HEK293 (cell line): ENCODE results near the gene KIAA1328.

Experiments
- CTCF ChIP-seq: fragments of 450-650 bp; formaldehyde crosslinking; IDR thresholded peaks from 2 replicates; pipeline ENCODE4 v1.5.1; 2016; ENCODE audit warnings: missing biosample characterization, missing genetic modification characterization
- REST ChIP-seq: fragments of 450-650 bp; formaldehyde crosslinking; IDR thresholded peaks from 2 replicates; pipeline ENCODE4 v1.5.1; 2016; ENCODE audit warnings: missing biosample characterization, missing genetic modification characterization
- SALL2 ChIP-seq: fragments of 450-650 bp; formaldehyde crosslinking; IDR thresholded peaks from 2 replicates; pipeline ENCODE4 v1.5.0; 2017; ENCODE audit warnings: missing biosample characterization, mild to moderate bottlenecking, missing genetic modification characterization, borderline replicate concordance
- WT1 ChIP-seq: fragments of 450-650 bp; formaldehyde crosslinking; IDR thresholded peaks from 2 replicates; pipeline ENCODE4 v1.5.1; 2016; ENCODE audit warnings: missing biosample characterization, missing genetic modification characterization
- ZBTB7A ChIP-seq: fragments of 450-650 bp; formaldehyde crosslinking; IDR thresholded peaks from 2 replicates; pipeline ENCODE4 v1.5.1; 2016; ENCODE audit warnings: low read depth, missing biosample characterization, missing genetic modification characterization
- ZNF138 ChIP-seq: fragments of 450-650 bp; formaldehyde crosslinking; IDR thresholded peaks from 2 replicates; pipeline ENCODE4 v1.5.1; 2016; ENCODE audit warnings: missing biosample characterization, missing genetic modification characterization, borderline replicate concordance
- ZNF174 ChIP-seq: fragments of 450-650 bp; formaldehyde crosslinking; IDR thresholded peaks from 2 replicates; pipeline ENCODE4 v1.5.0; 2017; ENCODE audit warnings: missing biosample characterization, mild to moderate bottlenecking, missing genetic modification characterization
- ZNF580 ChIP-seq: fragments of 450-650 bp; formaldehyde crosslinking; IDR thresholded peaks from 2 replicates; pipeline ENCODE4 v1.5.1; 2016; ENCODE audit warnings: missing biosample characterization, missing genetic modification characterization
- ZNF639 ChIP-seq: fragments of 450-650 bp; formaldehyde crosslinking; IDR thresholded peaks from 2 replicates; pipeline ENCODE4 v1.5.1; 2016; ENCODE audit warnings: missing biosample characterization, missing genetic modification characterization

GRCh38 chr18:37170984-37171383 lies 342.1 kb downstream of the KIAA1328 start:
- TF ChIP-seq ZBTB7A (tag by site-specific recombination), result no peak
- no peak for TF ChIP-seq REST
- no peak for TF ChIP-seq ZNF174 (tag by site-specific recombination)
- TF ChIP-seq SALL2 (tag by site-specific recombination), result no peak
- no peak for TF ChIP-seq ZNF639 (tag by site-specific recombination)
- no peak for TF ChIP-seq CTCF
- no peak for TF ChIP-seq ZNF580
- no peak for TF ChIP-seq ZNF138 (tag by site-specific recombination)
- no peak for TF ChIP-seq WT1
